Measurements from ENCODE around the gene SHISA5.

SHISA5 gene

DNA sequence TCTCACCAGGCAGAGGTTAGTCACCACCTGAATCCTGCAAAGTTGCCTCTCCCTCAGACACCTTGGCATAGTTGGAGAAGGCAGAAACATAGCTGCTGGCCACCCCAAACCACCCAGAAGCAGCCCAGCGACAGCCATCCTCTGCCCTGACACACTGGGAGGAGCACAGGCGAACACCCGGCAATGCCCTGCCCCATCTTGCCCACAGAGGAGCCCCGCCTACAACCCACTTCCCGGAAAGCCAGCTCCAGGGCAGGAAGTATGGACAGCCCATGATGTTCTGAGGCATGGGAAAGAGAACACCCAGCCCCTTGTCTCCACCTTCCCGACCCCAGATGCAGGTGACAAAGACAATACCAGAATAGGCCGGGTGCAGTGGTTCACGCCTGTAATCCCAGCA is 12.6 kb upstream of the SHISA5 start:
- no peak for DNase-seq (ENCODE audit: low spot score)
- peak; percentile 47; the same call in 2 of the 3 replicates for ATAC-seq (ENCODE audit: low read depth)
- Histone ChIP-seq H3K27ac (ENCODE audit: poor library complexity, severe bottlenecking) (no peak overlapping the region), H3K4me1 (ENCODE audit: insufficient read depth, poor library complexity, severe bottlenecking) (no peaks in the 10 kb centered on the region), H3K36me3 (ENCODE audit: low read depth) (no peaks in the 10 kb centered on the region), H3K4me3 (ENCODE audit: severe bottlenecking) (no peak overlapping the region), H3K27me3 (ENCODE audit: insufficient read depth, poor library complexity, severe bottlenecking) (no peaks in the 10 kb centered on the region), H3K9me3 (ENCODE audit: severe bottlenecking) (no peaks in the 10 kb centered on the region)
- TF ChIP-seq, protein P1, sequence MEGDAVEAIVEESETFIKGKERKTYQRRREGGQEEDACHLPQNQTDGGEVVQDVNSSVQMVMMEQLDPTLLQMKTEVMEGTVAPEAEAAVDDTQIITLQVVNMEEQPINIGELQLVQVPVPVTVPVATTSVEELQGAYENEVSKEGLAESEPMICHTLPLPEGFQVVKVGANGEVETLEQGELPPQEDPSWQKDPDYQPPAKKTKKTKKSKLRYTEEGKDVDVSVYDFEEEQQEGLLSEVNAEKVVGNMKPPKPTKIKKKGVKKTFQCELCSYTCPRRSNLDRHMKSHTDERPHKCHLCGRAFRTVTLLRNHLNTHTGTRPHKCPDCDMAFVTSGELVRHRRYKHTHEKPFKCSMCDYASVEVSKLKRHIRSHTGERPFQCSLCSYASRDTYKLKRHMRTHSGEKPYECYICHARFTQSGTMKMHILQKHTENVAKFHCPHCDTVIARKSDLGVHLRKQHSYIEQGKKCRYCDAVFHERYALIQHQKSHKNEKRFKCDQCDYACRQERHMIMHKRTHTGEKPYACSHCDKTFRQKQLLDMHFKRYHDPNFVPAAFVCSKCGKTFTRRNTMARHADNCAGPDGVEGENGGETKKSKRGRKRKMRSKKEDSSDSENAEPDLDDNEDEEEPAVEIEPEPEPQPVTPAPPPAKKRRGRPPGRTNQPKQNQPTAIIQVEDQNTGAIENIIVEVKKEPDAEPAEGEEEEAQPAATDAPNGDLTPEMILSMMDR (IDR thresholded peaks at IDR 0.05; ENCODE audit: poor library complexity, severe bottlenecking): no peak

DNA sequence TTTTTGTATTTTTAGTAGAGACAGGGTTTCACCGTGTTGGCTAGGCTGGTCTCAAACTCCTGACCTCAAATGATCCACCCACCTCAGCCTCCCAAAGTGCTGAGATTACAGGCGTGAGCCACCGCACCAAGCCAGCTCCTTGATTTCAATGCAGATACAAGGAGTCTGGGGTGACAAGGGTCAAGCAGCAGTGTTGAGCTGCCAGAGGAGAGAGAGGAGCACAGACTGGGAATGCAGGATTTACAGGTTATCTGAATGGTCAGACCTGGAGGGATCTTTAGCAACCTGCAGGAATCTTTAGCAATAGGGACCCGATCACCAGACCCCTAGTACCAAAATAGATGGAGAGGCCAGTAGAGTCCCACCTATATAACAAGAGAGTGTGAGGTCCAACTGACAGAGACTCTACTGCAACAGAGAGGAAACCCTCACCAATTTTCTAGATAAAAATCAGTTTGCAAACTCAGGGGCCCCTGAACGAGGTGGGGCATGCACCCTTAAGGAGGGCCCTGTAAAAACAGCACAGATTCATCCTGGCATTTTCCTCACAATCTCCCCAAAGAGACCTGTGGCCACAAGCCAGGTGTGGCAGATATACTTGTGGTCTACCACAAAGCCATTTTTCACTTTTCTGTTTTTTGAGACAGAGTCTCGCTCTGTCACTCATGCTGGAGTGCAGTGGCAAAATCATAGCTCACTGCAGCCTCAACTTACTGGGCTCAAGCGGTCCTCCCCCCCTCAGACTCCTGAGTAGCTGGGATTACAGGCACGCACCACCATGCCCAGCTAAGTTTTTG is 10.7 kb upstream of the SHISA5 start:
- Histone ChIP-seq H3K27me3 (ENCODE audit: insufficient read depth, poor library complexity, severe bottlenecking) (no peaks in the 10 kb centered on the region), H3K4me1 (ENCODE audit: insufficient read depth, poor library complexity, severe bottlenecking) (no peaks in the 10 kb centered on the region), H3K4me3 (ENCODE audit: severe bottlenecking) (no peak overlapping the region), H3K36me3 (ENCODE audit: low read depth) (no peaks in the 10 kb centered on the region), H3K9me3 (ENCODE audit: severe bottlenecking) (no peaks in the 10 kb centered on the region), H3K27ac (ENCODE audit: poor library complexity, severe bottlenecking) (no peak overlapping the region)
- ATAC-seq (ENCODE audit: low read depth) (no peak), DNase-seq (ENCODE audit: low spot score) (no peak)
- TF ChIP-seq, protein P1 (IDR thresholded peaks at IDR 0.05; ENCODE audit: poor library complexity, severe bottlenecking): no peak

DNA sequence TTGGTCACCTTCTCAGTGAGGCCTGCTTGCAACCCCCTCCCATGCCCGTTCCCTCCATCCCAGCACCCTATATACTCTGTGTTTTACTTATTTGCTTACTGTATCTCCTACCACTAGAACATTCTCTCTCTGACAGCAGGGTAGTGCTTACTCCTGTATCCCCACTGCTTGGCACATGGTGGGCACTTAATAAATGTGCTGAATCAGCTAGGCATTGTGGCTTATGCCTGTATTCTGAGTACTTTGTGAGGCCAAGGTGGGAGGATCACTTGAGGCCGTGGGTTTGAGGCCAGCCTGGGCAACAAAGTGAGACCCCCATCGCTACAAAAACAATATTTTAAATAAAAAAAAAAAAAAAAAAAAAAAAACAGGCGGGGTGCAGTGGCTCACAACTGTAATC is 7.6 kb upstream of the SHISA5 start:
- H3K9me3 ChIP-seq (ENCODE audit: severe bottlenecking): no peaks in the 10 kb centered on the region
- H3K36me3 ChIP-seq (ENCODE audit: low read depth): no peaks in the 10 kb centered on the region
- no peak for ATAC-seq (ENCODE audit: low read depth)
- H3K4me1 ChIP-seq (ENCODE audit: insufficient read depth, poor library complexity, severe bottlenecking): peaks cover 10% of the 10 kb centered on the region
- no peak overlapping the region for H3K4me3 ChIP-seq (ENCODE audit: severe bottlenecking)
- TF ChIP-seq, protein P1 (IDR thresholded peaks at IDR 0.05; ENCODE audit: poor library complexity, severe bottlenecking): no peak
- DNase-seq (ENCODE audit: low spot score): no peak
- no peaks in the 10 kb centered on the region for H3K27me3 ChIP-seq (ENCODE audit: insufficient read depth, poor library complexity, severe bottlenecking)
- H3K27ac ChIP-seq (ENCODE audit: poor library complexity, severe bottlenecking): no peak overlapping the region

DNA sequence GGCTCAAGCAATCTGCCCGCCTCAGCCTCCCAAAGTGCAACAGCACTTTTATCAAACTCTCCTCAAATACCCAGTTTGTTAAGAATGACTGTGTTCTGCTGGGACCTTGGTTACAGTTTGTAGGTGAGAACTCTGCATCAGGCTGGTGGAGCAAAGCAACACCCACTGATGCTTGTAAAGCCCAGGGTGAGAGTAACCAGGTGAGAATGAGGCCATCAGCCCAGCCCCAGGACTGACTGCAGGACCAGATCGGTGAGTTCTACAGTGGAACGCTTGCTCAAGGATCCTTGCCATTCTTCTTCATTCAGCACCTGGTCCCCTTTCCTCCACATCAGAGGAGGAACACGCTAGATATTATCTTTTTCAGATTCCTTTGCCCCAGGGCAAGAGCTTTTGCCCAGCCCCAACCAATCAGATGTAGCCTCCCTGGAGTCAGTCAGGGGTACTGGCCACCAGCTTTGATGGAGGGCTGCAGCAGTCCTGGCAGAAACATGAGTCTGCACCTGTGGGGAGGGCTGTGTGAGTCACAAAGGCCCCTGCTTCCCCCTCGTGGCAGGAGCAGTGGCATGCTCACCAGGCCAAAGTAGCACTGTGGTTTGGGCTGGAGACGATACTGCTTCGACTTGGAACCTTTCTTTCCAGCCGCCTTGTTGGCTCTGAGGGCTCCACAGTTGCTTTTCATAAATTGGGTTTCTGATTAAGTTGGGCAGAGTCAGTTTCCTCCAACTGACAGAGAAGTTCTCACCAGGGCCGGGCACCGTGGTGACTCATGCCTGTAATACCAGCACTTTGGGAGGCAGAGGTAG is 3.5 kb upstream of the SHISA5 start:
- Histone ChIP-seq H3K36me3 (ENCODE audit: low read depth) (no peaks in the 10 kb centered on the region), H3K27me3 (ENCODE audit: insufficient read depth, poor library complexity, severe bottlenecking) (no peaks in the 10 kb centered on the region), H3K4me1 (ENCODE audit: insufficient read depth, poor library complexity, severe bottlenecking) (peaks cover 15% of the 10 kb centered on the region), H3K4me3 (ENCODE audit: severe bottlenecking) (no peak overlapping the region), H3K9me3 (ENCODE audit: severe bottlenecking) (no peaks in the 10 kb centered on the region), H3K27ac (ENCODE audit: poor library complexity, severe bottlenecking) (peak overlapping the region; percentile 71)
- DNase-seq (ENCODE audit: low spot score) (peak; percentile 90), ATAC-seq (ENCODE audit: low read depth) (peak; percentile 79)
- TF ChIP-seq, protein P1 (IDR thresholded peaks at IDR 0.05; ENCODE audit: poor library complexity, severe bottlenecking): peak; percentile 81

Data from RWPE2 (cell line).